NCI-H446 (cell line): ENCODE measurements around the gene OR12D1.

Source experiments
- DNase-seq, 2 experiments: peaks; one replicate each; lab custom pipeline; 2025; lab: John Stamatoyannopoulos, UW

OR12D1 gene

DNA sequence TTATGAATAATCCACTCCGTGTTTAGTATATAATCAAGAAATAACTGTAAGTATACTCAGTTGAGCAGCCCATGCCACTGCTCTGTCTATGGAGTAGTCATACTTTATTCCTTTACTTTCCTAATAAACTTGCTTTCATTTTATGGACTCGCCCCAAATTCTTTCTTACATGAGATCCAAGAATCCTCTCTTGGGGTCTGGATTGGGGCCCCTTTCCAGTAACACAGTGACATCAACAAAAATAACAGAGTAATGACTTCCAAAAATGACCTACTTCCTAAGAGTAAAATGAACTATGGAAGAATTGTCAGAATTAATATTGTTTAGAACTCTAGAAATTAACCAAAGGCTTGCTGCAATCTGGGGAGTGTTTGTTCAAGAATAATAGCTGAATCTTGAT, 51.1 kb downstream of the OR12D1 start:
- no peak for DNase-seq

GRCh38 chr6:29466241-29466640, 51.5 kb downstream of the OR12D1 start:
- no peak for DNase-seq
